ENCODE data around the gene PTBP1. TPM values are rescaled to one million over a fixed set of nuclear protein-coding genes. Genes with fewer than 3 reads are reported as not detected.

PTBP1 gene
- total and polyA plus RNA-seq, 2 of the 13 experiments (the other 11 are each of a cell fraction or from before 2014, with no cell fraction given): 195 to 288 TPM

DNA sequence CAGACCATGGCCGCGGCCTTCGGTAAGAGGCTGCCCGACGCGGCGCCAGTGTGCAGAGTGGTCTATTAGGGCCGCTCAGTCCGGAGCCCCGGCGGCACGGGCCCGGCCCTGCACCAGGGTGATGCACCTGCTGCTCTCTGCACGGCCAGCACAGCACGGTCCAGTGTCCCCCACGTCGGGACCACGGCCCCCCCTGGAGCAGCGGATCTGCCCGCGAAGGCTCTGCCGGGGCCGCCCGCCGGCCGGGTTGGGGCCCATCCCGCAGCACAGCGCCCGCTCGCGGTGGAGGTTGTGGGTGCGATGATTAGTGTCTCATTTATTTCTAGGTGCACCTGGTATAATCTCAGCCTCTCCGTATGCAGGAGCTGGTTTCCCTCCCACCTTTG lies 7.9 kb downstream of the PTBP1 start:
- Histone ChIP-seq H3K4me2 (ENCODE audit: low read depth, low read length) (no peak overlapping the region), H3K79me2 (ENCODE audit: insufficient read depth, low read length) (peaks cover 73% of the 10 kb centered on the region), H2AFZ (ENCODE audit: low read length) (no peak overlapping the region), H3K9me3 (ENCODE audit: low read length) (no peaks in the 10 kb centered on the region), H3K36me3 (replicated peaks in 1 of 2; ENCODE audit: control insufficient read depth in 1 of 2, insufficient read depth in 2 of 2, low read length in 2 of 2) (peaks cover 57 to 96% of the 10 kb centered on the region in 2 experiments; a peak in 4 of 5 replicates), H3K4me1 (ENCODE audit: insufficient read depth, low read length) (peaks cover 25% of the 10 kb centered on the region), H4K20me1 (ENCODE audit: insufficient read depth, low read length) (peaks cover 86% of the 10 kb centered on the region), H3K9ac (ENCODE audit: insufficient read depth, low read depth, low read length) (no peak overlapping the region), H3K27ac (ENCODE audit: extremely low read length, insufficient read depth, low read length) (no peak overlapping the region), H3K27me3 (ENCODE audit: control insufficient read depth in 1 of 2, insufficient read depth in 2 of 2, low read length in 2 of 2) (no peaks in the 10 kb centered on the region), H3K4me3 (replicated peaks in 1 of 3; ENCODE audit: insufficient read depth in 1 of 3, low read depth in 2 of 3, low read length in 3 of 3) (no peak overlapping the region)
- intact Hi-C loops (cut with micrococcal nuclease; ENCODE audit: unreplicated experiment) (no loop called here), in situ Hi-C loops (cut with HindIII; ENCODE audit: extremely low pct_ligation_motif_present, low pct_unique_long_range_greater_than_20kb) (no loop called here)
- POLR2A ChIA-PET: no interaction called here
- ATAC-seq (no peak; the same call in 2 of the 3 replicates), DNase-seq (ENCODE audit: low spot score) (no peak), FAIRE-seq (no peak)
- no TSS peak for BruUV-seq (replicated peaks)
- CTCF ChIA-PET (ENCODE audit: low intra/inter-chr PET ratio, low total read pairs): no interaction called here
- WGBS (ENCODE audit: low lambda C conversion rate): 80% methylated on average over 2 of the region's 33 CpGs
- TF ChIP-seq, protein P1, sequence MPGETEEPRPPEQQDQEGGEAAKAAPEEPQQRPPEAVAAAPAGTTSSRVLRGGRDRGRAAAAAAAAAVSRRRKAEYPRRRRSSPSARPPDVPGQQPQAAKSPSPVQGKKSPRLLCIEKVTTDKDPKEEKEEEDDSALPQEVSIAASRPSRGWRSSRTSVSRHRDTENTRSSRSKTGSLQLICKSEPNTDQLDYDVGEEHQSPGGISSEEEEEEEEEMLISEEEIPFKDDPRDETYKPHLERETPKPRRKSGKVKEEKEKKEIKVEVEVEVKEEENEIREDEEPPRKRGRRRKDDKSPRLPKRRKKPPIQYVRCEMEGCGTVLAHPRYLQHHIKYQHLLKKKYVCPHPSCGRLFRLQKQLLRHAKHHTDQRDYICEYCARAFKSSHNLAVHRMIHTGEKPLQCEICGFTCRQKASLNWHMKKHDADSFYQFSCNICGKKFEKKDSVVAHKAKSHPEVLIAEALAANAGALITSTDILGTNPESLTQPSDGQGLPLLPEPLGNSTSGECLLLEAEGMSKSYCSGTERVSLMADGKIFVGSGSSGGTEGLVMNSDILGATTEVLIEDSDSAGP (CRISPR knock-in tag; IDR thresholded peaks at IDR 0.05; ENCODE audit: borderline replicate concordance): 0 out of 2 replicates have a peak, but pooled peaks have one; percentile 27
- TF ChIP-seq ZNF556 (CRISPR knock-in tag; IDR thresholded peaks at IDR 0.05; ENCODE audit: borderline replicate concordance): no peak
- 0 out of 2 replicates have a peak, but pooled peaks have one; percentile 29 for TF ChIP-seq HOXA9 (CRISPR knock-in tag; IDR thresholded peaks at IDR 0.05; ENCODE audit: borderline replicate concordance)
- TF ChIP-seq, protein P2, sequence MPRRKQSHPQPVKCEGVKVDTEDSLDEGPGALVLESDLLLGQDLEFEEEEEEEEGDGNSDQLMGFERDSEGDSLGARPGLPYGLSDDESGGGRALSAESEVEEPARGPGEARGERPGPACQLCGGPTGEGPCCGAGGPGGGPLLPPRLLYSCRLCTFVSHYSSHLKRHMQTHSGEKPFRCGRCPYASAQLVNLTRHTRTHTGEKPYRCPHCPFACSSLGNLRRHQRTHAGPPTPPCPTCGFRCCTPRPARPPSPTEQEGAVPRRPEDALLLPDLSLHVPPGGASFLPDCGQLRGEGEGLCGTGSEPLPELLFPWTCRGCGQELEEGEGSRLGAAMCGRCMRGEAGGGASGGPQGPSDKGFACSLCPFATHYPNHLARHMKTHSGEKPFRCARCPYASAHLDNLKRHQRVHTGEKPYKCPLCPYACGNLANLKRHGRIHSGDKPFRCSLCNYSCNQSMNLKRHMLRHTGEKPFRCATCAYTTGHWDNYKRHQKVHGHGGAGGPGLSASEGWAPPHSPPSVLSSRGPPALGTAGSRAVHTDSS (CRISPR knock-in tag; conservative IDR thresholded peaks at IDR 0.05): no peak
- TF ChIP-seq, protein P3, sequence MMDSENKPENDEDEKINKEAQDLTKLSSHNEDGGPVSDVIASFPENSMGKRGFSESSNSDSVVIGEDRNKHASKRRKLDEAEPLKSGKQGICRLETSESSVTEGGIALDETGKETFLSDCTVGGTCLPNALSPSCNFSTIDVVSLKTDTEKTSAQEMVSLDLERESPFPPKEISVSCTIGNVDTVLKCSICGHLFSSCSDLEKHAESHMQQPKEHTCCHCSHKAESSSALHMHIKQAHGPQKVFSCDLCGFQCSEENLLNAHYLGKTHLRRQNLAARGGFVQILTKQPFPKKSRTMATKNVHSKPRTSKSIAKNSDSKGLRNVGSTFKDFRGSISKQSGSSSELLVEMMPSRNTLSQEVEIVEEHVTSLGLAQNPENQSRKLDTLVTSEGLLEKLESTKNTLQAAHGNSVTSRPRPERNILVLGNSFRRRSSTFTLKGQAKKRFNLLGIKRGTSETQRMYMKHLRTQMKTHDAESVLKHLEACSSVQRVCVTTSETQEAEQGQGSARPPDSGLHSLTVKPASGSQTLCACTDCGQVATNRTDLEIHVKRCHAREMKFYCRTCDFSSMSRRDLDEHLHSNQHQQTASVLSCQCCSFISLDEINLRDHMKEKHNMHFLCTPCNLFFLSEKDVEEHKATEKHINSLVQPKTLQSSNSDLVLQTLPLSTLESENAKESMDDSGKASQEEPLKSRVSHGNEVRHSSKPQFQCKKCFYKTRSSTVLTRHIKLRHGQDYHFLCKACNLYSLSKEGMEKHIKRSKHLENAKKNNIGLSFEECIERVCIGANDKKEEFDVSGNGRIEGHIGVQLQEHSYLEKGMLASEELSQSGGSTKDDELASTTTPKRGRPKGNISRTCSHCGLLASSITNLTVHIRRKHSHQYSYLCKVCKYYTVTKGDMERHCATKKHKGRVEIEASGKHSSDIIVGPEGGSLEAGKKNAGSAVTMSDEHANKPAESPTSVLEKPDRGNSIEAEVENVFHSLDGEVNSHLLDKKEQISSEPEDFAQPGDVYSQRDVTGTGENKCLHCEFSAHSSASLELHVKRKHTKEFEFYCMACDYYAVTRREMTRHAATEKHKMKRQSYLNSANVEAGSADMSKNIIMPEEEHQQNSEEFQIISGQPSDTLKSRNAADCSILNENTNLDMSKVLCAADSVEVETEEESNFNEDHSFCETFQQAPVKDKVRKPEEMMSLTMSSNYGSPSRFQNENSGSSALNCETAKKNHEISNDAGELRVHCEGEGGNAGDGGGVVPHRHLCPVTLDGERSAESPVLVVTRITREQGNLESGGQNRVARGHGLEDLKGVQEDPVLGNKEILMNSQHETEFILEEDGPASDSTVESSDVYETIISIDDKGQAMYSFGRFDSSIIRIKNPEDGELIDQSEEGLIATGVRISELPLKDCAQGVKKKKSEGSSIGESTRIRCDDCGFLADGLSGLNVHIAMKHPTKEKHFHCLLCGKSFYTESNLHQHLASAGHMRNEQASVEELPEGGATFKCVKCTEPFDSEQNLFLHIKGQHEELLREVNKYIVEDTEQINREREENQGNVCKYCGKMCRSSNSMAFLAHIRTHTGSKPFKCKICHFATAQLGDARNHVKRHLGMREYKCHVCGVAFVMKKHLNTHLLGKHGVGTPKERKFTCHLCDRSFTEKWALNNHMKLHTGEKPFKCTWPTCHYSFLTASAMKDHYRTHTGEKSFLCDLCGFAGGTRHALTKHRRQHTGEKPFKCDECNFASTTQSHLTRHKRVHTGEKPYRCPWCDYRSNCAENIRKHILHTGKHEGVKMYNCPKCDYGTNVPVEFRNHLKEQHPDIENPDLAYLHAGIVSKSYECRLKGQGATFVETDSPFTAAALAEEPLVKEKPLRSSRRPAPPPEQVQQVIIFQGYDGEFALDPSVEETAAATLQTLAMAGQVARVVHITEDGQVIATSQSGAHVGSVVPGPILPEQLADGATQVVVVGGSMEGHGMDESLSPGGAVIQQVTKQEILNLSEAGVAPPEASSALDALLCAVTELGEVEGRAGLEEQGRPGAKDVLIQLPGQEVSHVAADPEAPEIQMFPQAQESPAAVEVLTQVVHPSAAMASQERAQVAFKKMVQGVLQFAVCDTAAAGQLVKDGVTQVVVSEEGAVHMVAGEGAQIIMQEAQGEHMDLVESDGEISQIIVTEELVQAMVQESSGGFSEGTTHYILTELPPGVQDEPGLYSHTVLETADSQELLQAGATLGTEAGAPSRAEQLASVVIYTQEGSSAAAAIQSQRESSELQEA (CRISPR knock-in tag; IDR thresholded peaks at IDR 0.05; ENCODE audit: not compliant biosample characterization): no peak
- peak; percentile 69 for TF ChIP-seq AGO2 (optimal IDR thresholded peaks at IDR 0.05; ENCODE audit: low read depth, low read length)
- TF ChIP-seq ZNF546 (CRISPR knock-in tag; conservative IDR thresholded peaks at IDR 0.05): no peak
- no peak for TF ChIP-seq ZNF746 (CRISPR knock-in tag; IDR thresholded peaks at IDR 0.05)
- peak; percentile 32 for TF ChIP-seq RBFOX2 (IDR thresholded peaks at IDR 0.05; ENCODE audit: low read depth, low read length)
- TF ChIP-seq HIVEP1 (CRISPR knock-in tag; IDR thresholded peaks at IDR 0.05): no peak
- peak in 1 of 2 experiments; percentile 4; a peak in 1 of 4 replicates for TF ChIP-seq POLR2A (IDR thresholded peaks at IDR 0.05; ENCODE audit: insufficient read depth in 1 of 2, low read depth in 2 of 2, low read length in 2 of 2)
- no peak for TF ChIP-seq NFE2L1 (CRISPR knock-in tag; IDR thresholded peaks at IDR 0.05; ENCODE audit: borderline replicate concordance)
